Neural progenitor cell (in vitro differentiated cells): Measurements from ENCODE around the gene AHRR.

ENCODE experiments used
- CTCF ChIP-seq: fragments of 200-600 bp; sonication (generic); IDR thresholded peaks from 2 replicates; pipeline ENCODE4 v1.5.1; 2017; ENCODE audit warnings: antibody characterized with exemption, mild to moderate bottlenecking
- EZH2 ChIP-seq: fragments of 200-600 bp; sonication (generic); IDR thresholded peaks from 2 replicates; pipeline ENCODE4 v1.6.1; 2017; ENCODE audit warnings: antibody characterized with exemption, mild to moderate bottlenecking, moderate library complexity
- EZH2phosphoT487 ChIP-seq: fragments of 200-600 bp; sonication (generic); IDR thresholded peaks from 2 replicates; pipeline ENCODE4 v1.6.1; 2017; ENCODE audit warnings: antibody characterized with exemption

DNA sequence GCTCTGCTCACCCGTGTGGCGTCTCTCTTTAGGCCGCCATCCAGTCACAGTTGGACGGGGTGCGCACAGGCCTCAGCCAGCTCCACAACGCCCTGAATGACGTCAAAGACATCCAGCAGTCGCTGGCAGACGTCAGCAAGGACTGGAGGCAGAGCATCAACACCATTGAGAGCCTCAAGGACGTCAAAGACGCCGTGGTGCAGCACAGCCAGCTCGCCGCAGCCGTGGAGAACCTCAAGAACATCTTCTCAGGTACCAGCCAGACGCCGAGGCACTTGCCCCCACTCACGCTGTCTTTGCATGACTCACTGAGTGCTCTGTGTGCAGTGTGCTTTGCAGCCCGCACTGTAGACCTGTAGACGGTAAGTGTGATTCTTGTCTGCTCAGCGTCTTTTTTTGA is 126.0 kb downstream of the AHRR start:
- TF ChIP-seq CTCF = no peak
- no peak for TF ChIP-seq EZH2phosphoT487
- no peak for TF ChIP-seq EZH2
